ENCODE data around the gene SEMA4B.
"Not testable (repeated sequence)": the region's sequence is repeated elsewhere in the genome, so short reads cannot be mapped to it uniquely, and the experiment has no call there.

The SEMA4B gene

DNA sequence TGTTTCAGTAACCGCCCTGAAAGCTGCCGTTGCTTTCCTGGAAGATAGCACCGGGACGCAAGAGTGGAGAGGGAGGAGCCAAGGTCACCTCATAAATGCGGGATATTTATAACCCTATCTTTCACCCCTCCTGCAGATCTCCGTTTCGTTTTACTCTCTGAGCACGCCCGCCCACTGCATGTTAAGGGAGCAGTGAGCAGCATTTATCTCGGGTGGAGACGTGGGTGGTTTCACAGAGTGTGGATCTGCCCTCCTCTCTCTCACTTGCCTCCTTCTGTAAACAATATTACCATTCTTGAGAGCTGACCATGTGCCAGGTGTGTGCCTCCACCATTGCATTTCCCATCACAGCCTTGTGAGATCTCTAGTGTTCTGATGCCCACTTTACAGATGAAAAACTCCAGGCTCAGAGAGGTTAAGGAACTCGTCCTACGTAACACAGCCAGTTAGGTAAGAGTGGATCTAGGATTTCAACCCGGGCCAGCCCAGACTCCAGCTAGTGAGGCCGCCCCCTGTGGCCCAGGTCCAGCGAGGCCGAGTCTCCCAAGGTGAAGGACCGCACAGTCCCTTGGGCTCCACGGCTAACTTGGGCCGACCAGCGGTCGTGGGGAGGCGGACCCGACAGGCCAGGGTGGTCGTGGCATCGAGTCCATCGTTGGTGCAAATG lies 16.9 kb upstream of the SEMA4B start:
- TF ChIP-seq, protein P1, sequence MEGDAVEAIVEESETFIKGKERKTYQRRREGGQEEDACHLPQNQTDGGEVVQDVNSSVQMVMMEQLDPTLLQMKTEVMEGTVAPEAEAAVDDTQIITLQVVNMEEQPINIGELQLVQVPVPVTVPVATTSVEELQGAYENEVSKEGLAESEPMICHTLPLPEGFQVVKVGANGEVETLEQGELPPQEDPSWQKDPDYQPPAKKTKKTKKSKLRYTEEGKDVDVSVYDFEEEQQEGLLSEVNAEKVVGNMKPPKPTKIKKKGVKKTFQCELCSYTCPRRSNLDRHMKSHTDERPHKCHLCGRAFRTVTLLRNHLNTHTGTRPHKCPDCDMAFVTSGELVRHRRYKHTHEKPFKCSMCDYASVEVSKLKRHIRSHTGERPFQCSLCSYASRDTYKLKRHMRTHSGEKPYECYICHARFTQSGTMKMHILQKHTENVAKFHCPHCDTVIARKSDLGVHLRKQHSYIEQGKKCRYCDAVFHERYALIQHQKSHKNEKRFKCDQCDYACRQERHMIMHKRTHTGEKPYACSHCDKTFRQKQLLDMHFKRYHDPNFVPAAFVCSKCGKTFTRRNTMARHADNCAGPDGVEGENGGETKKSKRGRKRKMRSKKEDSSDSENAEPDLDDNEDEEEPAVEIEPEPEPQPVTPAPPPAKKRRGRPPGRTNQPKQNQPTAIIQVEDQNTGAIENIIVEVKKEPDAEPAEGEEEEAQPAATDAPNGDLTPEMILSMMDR (IDR thresholded peaks at IDR 0.05; ENCODE audit: low read depth, low read length) = no peak
- peak overlapping the region; percentile 63 for H3K4me3 ChIP-seq (ENCODE audit: low read depth, low read length)

GRCh38 chr15:90184786-90185704 lies 16.1 kb upstream of the SEMA4B start:
- TF ChIP-seq, protein P1 (IDR thresholded peaks at IDR 0.05; ENCODE audit: low read depth, low read length) = no peak
- peak overlapping the region; percentile 63 for H3K4me3 ChIP-seq (ENCODE audit: low read depth, low read length)

GRCh38 chr15:90187257-90187868 lies 13.8 kb upstream of the SEMA4B start:
- TF ChIP-seq, protein P1 (IDR thresholded peaks at IDR 0.05; ENCODE audit: low read depth, low read length) = no peak
- no peak overlapping the region for H3K4me3 ChIP-seq (ENCODE audit: low read depth, low read length)

DNA sequence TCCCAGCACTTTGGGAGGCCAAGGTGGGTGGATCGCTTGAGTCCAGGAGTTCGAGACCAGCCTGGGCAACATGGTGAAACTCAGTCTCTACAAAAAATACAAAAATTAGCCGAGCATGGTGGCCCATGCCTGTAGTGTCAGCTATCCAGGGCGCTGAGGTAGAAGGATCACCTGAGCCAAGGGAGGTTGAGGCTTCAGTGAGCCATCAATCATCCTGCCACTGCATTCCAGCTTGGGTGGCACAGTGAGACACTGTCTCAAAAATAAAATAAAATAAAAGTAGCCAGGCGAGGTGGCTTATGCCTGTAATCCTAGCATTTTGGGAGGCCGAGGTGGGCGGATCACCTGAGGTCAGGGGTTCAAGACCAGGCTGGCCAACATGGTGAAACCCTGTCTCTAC lies 13.1 kb upstream of the SEMA4B start:
- not testable (repeated sequence) for H3K4me3 ChIP-seq (ENCODE audit: low read depth, low read length)

GRCh38 chr15:90188914-90189748 lies 12.0 kb upstream of the SEMA4B start:
- TF ChIP-seq, protein P1 (IDR thresholded peaks at IDR 0.05; ENCODE audit: low read depth, low read length) = no peak
- no peak overlapping the region for H3K4me3 ChIP-seq (ENCODE audit: low read depth, low read length)

GRCh38 chr15:90189781-90190467 lies 11.2 kb upstream of the SEMA4B start:
- H3K4me3 ChIP-seq (ENCODE audit: low read depth, low read length) = no peak overlapping the region
- TF ChIP-seq, protein P1 (IDR thresholded peaks at IDR 0.05; ENCODE audit: low read depth, low read length) = no peak

Data from WI38 (cell line).